Loucy (cell line): Measurements from ENCODE around the gene EIF3A.

Experiments
- CTCF ChIP-seq: fragments of 200-600 bp; sonication (generic); conservative IDR thresholded peaks from 2 replicates; pipeline ENCODE4 v1.5.1; 2014; ENCODE audit warnings: mild to moderate bottlenecking, antibody characterized with exemption, low read length
- EZH2phosphoT487 ChIP-seq: fragments of 200-600 bp; IDR thresholded peaks from 2 replicates; pipeline ENCODE4 v1.6.1; 2018; ENCODE audit warnings: antibody characterized with exemption, mild to moderate bottlenecking, moderate library complexity, borderline replicate concordance

- TF ChIP-seq CTCF (no peak), EZH2phosphoT487 (no peak)
These were observed 55.7 kb downstream of the EIF3A start for GRCh38 chr10:119024882-119025281.
